Upper lobe of left lung (tissue), 4 donors: ENCODE results near the gene RBSN.

Experiments
- POLR2A ChIP-seq, 4 donors: fragments of 450-650 bp; IDR thresholded peaks; one replicate each; pipeline ENCODE4 v1.5.1; 2016 to 2017; ENCODE audit warnings: antibody characterized with exemption in 4 of 4, mild to moderate bottlenecking in 2 of 4
- POLR2AphosphoS5 ChIP-seq, 2 donors: sonication (generic); formaldehyde crosslinking; IDR thresholded peaks; one replicate each; pipeline ENCODE4 v1.5.1; 2017; ENCODE audit warnings: antibody characterized with exemption in 2 of 2
- TF ChIP-seq, protein P1 (sequence below), 6 experiments: fragments of 450-650 bp in 4 of 6; fragments of 200-600 bp in 2 of 6; sonication (generic) in 2 of 6; IDR thresholded peaks; one replicate each; pipeline ENCODE4 v1.5.1; 2016 to 2019; ENCODE audit warnings: antibody characterized with exemption in 6 of 6

DNA sequence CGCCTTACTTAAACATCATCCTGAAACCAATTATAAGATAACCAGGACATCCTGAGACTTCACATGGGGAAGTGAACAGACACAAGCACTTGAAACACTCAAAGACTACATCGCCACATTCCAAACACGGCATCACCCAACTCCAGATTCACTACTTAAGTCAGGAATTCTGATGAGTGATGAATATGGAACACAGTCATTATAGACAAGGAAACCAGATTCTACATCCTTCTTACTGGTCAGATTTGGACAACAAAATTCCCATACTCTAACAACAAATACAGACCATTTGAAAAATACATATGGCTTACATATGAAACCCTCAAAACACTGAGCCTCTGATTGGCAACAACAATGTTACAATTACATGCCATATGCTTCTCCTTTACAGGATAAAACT, 13.1 kb upstream of the RBSN start:
- TF ChIP-seq, protein P1, sequence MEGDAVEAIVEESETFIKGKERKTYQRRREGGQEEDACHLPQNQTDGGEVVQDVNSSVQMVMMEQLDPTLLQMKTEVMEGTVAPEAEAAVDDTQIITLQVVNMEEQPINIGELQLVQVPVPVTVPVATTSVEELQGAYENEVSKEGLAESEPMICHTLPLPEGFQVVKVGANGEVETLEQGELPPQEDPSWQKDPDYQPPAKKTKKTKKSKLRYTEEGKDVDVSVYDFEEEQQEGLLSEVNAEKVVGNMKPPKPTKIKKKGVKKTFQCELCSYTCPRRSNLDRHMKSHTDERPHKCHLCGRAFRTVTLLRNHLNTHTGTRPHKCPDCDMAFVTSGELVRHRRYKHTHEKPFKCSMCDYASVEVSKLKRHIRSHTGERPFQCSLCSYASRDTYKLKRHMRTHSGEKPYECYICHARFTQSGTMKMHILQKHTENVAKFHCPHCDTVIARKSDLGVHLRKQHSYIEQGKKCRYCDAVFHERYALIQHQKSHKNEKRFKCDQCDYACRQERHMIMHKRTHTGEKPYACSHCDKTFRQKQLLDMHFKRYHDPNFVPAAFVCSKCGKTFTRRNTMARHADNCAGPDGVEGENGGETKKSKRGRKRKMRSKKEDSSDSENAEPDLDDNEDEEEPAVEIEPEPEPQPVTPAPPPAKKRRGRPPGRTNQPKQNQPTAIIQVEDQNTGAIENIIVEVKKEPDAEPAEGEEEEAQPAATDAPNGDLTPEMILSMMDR (IDR thresholded peaks at IDR 0.05): no peak
- TF ChIP-seq POLR2A (IDR thresholded peaks at IDR 0.05) (no peak), POLR2AphosphoS5 (IDR thresholded peaks at IDR 0.05) (no peak)
